Hematopoietic multipotent progenitor cell treated with erythropoietin and hydrocortisone succinate and interleukin-3 and kit ligand, for 4 days (in vitro differentiated cells): ENCODE measurements around the gene SLC49A3.
"Not testable (repeated sequence)": the region's sequence is repeated elsewhere in the genome, so short reads cannot be mapped to it uniquely, and the experiment has no call there.

Experiments
- DNase-seq: peaks from one replicate; pipeline ENCODE4 v3.0.0-alpha.2; 2015

Gene SLC49A3

DNA sequence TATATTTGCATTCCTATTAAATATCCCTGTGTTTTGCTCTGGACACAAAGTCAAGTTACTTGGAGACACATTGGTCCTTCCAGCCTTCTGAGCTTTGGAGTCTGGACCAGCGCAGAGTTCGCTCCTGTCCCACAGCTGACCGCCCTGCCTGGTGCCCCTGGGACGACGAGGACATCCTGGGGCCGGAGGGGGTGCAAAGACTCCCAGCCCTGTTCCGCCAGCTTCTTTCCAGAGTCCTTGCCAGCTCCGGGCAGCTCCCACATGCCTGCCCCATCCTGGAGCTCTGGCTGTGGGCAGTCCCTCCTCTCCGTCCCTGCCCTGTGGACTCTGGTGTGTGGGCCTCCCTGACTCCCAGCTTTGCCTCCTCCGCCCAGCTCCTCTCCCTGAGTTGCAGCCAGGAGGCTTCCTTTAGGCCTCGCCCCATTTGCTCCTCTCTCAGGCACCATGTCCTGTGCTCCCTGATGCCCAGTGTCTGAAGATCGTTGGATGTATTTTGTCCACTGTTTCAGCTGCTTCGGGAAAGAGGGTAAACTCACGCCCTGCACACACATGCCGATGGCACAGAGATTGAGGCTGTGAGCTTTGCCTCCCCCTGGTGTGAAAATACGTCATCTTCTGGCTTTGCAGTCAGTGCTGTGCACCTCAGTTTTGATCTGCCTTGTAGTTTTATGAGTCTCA, 11.8 kb upstream of the SLC49A3 start:
- DNase-seq: no peak

DNA sequence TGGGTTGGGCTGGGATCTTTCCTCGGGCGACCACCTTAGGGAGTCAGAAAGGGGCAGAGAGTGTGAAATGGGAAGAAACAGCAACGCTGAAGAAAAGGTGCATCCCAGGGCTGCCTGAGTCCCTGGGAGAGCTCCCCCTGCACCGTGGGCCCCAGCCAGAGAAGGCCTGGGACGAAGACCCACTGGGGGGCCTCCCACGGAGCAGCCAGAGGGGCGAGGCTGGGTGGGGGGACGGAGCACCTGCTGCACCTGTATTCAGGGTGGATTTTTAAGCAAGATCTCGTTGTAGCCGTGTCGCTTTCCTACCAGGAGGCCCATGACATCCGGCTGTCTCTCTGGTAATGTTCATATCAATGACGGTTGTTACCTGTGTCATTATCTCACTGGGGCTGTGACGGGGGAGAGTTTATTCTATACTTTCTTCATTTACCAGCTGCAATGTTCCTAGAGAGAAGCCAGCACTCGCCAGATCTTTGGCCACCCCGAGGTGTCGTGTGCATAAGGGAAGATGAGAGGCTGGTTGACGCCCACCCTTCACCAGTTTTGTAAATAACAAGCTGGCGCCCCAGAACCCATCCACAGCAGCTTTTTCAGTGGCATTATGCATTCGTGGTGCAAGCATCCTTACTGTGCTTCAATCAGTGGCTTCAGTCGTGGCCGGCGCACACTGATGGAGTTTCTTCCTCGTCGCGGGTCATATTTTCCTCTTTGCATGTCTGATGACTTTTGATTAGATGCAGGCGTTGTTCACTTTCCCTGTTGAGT, 11.0 kb upstream of the SLC49A3 start:
- DNase-seq: no peak

DNA sequence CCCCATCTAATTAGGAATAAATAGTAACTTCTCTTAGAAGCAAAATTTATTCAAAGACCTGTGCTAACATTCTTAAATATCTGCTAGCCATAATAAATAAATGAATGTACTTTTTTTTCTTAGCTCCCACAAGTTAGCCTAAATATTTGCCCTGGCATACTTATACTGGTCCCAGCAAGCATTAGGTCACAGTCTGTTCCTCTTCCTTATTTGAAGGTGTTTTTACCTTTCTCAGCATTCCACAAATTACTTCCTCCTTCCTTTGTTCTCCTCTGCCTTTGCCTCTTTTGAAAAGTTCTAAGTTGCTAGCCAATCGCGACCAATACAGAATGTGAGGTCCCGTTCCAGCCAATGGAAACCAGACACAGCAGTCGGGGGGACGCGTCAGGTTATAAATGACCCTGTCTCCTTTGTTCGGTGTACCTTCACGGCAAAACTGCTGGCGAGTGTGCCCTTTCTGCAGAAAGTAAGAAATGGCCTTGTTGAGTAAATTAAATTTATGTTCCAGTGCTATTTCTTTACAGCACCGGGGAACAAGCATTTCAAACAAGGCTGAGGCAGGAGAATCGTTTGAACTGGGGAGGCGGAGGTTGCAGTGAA, 5.5 kb upstream of the SLC49A3 start:
- not testable (repeated sequence) for DNase-seq

DNA sequence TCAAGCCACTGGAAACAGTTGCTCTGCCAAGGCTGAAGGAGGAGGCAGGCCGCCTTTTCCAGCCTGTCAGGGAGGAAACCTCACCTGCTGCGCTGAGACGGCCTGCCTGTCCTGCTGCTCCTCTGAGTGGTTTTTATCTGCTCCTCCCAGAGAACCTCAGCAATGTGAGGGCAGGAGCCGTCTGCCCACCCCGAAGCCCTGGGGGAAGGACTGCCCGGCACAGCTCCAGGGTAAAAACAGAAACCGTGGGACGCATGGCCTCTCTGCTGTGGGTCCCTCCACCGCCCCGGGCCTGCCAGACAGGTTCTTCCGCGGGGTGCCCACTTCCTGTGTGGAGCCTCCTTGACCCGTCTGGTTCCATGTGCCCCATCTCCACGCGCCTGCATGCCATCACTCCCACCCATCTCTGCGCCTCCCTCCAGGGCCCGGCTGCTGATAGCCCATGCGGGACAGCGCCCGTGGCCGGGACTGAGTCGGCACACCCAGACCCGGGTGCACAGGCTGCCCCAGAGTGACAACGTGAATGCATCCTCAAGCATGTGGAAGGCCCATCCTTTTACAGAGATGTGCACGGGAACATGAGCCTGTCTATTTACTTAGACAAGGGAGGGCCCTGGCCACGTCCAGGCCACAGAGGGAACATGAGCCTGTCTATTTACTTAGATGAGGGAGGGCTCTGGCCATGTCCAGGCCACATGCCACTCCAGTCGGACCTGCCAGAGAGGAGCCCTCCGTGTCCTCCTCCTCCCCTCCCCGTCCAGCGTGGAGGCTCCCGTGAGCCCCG, 4.0 kb upstream of the SLC49A3 start:
- DNase-seq: peak; percentile 14

DNA sequence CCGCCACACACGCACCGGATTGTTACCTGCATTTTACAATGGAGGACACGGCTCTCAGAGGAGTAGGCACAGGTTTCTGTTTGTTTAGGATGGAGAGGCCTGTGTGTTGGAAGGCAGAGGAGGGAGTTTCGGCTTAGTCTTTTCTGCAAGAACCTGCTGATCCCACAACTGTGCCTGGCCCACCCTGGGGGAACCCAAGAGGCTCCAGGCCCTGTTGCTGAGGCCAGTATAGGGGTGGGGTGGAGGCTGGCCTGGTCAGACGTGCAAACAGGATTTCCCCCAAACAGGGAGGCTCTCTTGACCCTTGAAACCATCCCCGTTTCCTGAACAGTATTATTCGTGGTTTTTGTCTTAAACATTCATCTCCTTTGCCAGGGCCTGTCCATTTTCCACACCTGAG, 772 bp upstream of the SLC49A3 start:
- DNase-seq: no peak

DNA sequence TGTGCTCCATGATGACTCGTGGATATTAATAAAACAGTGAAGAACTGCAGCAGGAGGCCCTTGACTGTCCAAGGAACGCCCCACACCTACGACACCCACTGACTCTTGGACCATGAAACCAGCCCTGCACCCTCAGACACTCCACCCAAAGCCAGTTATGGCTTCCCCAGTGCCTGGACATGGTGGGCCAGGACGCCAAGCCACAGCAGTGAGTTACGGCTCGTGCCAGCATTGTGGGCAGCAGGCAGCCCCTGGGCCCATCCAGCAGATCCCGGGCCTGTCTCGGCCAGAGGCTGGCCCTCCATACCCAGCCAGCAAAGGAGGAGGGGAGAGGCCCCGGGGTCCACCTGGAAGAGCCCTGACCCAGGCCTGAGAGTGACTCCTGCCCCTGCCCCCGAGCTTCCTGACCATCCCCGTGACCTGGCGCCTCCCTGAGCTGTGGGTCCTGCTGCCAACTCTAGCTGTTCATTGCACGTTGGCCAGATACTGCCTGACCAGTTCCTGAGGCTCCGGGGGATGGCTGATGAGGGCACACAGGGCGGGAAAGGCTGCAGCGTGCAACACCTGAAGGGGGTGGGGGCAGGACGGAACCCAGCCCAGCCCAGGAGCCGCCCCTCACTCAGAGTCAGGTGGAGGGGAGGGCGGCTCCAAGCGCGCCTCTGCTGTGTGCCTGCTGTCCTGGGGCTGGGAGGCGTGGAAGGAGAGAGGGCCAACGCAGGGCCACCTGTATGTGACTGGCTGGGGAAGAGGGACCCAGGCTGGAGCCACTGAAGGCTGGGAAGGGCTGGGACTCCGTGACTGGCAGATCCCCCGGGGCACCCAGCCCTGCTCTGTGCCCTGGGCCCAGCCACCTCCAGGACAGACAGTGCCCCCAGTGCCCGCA, 739 bp downstream of the SLC49A3 start:
- no peak for DNase-seq

DNA sequence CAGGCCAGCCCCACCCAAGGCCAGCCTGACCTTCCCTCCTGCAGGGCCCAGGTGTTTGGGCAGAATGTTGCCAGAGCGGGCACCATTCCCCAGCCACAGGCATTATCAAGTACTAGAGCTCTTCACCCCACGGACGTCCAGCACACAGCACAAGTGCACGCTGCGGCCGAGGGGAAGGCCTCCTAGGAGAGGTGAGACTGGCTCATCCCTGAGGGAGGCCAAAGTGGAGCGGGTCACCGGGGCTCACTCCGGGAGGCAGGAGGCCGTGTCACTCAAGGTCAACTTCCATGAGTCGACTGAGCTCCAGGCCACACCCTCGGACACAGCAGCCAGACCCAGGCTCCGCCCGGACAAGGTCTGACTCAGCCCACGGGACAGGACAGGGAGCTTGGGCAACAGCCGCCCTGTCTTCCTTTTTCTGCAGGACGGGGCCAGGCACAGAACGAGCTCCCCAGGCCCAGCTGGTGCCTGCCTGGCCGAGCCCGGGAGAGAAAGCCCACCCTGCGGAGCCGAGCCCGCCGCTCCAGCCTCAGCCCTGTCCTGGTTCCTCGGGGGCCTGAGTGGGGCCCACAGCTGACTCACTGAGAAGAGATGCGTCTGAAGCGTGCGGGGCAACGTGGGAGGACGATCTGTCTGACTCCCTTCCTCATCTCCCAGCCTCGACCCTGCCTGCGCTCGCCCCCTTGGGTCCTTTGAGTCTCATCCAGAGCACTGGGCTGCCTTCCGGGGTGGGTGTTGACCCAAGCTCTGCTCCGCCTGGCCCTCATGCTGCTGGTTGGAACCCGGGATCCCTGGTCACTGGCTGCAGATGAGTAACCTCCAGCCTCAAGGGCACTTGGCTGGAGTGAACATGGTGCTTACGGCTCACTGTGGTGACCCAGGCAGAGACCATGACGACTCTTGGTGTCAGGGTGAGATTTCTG, 1.6 kb downstream of the SLC49A3 start:
- no peak for DNase-seq

DNA sequence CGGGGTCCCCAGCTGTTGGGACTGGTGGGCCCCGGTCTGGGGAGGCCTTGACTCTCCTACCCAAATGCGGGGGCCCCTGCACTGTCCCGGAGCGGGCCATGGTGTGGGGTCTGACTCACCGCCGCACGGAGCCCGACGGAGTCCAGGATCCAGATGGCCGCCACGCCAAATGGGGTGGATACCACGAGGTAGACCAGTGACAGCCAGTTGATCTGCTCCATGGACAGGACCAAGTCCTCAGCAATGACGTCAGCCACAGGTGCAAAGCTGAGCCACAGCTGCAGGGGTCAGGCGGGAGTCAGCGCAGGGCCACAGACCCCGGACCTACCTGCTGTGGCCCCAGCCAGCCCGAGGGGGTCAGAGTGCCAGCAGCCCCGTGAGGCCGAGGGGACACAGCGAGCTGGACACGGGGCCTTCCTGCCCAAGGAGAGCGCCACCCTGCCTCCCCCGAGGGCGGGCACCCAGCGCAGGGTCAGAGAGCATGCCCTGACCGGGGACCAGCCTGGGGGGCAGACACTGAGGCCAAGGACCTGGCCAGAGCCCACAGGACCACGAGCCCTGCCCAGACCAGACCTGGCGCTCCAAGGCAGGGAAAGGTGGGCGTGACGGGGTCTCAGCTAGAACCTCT, 2.4 kb downstream of the SLC49A3 start:
- no peak for DNase-seq

DNA sequence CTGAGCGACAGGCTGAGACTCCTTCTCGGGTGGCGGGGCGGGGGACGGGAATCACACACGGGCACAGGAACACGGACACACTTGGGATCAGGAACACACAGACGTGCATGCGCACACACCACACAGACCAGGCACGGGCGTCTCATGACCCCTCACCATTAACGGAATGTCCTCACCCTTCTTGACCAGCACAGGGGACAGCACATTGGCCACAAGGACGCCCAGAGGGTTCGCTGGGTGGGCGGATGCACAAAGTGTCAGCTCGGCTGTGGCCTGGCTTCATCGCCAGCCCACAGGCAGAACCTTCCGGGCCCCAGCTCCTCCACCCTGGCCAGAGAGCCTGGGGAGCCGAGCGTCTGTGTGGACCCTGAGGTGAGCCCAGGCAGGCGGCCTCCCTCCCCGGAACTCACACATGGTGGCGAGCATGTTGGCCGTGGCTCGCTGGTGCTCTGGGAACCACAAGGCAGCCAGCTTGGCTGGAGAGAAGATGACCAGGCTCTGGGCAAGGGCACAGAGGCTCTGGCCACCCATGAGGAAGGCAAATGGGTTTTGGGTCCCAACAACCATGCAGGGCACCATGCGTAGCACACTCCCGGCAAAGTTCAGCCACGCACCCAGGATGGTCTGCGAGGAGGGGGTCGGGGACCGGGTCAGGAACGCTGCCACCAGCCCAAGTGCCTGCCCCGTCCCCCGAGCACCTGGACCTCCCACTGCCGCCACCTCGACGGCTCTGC, 3.1 kb downstream of the SLC49A3 start:
- no peak for DNase-seq

DNA sequence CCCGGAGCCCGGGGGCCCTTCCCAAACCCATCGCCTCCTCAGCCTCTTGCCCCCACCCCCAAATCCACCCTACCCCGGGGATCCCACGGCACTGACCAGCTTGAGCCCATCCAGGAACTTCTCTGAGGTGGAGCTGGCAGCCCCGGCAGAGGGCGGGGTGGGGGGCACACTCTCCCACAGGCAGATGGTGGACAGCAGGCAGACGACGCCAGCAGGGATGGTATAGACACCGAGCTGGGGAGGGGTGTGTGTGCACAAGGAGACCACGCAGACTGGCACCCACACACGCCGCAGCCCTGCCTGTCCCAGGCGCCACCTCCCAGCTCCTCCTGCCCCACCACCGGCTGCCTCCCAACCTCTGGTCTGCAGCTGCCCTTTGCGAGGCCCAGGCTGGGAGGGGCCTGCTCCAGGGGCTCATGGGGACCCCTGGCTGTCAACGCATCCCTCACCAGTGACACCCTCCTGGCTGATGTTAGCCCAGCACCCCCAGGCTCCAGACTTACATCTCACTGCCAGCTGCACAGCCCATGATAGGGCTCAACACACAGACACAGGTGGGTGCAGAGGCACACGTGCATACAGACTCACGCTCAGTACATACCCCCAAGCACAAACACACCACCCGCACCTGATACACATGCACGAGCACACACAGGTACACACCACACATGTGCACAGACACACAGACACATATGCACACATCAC, 4.2 kb downstream of the SLC49A3 start:
- no peak for DNase-seq

DNA sequence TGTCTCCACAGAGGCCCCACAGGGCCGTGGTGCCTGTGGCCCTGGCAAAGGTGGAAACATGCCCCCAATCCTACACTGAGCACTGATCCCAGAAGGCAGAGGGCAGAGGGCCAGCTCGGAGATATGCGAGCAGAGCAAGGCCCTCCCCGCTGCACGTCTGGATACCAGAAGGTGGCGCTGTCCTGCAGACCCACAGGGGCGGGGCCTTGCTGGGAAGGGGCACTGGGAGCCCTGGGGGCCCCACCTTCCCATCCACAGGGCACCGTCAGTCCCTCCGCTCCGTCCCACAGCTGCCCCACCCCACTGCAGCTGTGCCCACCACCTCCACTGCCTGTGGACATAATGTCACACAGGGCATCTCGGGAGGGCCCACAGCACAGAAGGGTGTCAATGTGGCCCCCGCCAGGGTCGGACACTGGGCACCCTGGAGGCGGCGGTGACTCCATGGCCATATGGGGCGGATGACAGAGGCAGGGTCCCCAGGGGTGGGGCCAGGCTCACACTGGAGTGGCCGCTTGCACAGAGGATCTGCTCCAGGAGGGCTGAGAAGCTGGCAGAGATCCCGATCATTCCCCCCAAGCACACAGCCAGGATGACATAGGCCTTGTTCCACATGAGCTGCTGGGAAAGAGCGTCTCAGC, 4.8 kb downstream of the SLC49A3 start:
- DNase-seq: peak; percentile 85

DNA sequence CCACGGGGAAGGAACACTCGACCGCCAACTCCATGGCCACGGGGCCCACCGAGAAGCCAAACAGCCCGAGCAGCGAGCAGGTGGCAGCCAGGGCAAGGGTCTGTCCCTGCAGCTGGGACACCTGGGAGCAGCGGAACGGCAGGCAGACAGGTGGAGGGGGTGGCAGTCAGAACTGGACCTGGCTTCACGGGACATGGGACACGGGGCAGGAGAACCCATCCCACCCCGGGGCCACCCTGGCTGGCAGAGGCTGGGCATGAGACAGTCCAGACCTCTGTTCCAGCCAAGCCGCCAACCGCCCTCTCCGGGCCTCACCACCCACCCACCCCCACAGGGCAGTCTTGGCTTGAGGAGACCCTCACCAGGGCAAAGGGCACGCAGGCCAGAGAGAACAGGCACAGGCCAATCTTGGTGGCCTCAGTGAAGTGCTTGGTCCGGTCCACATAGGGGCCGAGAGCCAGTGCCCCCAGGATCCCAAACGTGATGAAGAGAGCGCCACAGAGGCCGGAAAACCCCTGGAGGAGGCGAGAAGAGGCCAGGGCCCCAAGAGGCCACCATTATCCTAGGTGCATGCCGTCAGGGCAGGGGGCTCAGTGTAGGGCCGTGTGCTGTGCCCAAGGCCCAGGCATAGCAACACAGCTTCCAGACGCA, 5.6 kb downstream of the SLC49A3 start:
- DNase-seq: no peak

DNA sequence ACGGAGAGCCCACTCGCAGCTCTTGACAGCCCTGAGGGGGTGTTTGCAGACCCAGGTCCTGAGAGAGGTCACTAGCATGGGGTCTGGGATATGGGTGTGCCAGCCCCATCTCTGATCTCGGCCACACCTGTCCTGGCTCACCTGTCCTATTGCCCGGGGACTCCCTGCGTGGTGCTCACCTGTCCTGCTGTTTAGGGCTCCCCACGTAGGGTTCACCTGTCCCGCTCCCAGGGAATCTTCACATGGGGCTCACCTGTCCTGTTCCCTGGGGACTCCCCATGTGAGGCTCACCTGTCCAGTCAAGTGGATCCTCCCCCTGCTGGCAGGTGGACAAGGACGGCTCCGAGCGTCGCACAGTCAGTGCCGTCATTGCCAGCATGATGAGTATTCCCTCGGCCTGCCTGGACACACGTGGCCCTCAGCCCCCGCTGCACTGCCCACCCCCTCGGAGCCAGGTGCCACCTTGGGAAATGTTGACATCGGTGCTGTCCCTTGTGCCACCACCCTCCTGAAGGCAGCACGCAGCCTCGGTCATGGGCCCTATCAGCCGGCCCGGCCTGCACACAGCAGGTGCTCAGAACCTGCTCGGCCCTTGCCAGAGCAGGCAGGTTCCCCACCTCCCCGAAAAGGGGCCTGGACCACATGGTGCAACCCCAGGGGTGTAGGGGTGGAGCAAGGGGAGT, 6.3 kb downstream of the SLC49A3 start:
- DNase-seq: no peak

DNA sequence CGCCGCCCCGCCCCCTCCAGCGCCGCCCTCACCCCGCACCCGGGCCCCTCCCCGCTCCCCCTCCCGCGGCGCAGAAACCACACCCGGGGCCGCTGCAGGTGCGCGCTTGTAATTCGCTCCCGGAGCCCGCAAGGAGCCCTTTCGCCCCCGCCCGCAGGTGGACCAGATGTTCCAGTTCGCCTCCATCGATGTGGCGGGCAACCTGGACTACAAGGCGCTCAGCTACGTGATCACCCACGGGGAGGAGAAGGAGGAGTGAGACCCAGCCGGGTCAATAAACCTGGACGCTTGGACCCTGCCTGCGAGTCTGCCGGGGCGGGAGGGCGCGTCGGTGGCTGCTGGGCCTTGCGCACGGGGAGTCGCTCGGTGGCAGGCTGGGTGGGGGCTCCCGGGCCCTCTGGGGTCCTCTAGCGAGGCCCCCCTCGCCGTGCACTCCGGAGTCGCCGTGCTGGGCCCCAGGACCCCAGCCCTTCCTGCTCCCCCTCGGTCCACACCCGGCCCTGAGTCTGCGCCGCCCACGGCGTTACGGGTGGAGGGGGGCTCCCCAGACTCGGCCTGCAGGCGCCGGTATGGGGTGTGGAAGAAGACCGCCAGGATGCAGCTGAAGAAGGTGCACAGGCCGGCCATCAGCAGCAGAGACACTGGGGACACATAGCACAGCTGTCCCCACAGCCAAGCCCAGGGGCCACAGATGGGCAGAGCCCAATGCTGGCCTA, 7.1 kb downstream of the SLC49A3 start:
- no peak for DNase-seq

DNA sequence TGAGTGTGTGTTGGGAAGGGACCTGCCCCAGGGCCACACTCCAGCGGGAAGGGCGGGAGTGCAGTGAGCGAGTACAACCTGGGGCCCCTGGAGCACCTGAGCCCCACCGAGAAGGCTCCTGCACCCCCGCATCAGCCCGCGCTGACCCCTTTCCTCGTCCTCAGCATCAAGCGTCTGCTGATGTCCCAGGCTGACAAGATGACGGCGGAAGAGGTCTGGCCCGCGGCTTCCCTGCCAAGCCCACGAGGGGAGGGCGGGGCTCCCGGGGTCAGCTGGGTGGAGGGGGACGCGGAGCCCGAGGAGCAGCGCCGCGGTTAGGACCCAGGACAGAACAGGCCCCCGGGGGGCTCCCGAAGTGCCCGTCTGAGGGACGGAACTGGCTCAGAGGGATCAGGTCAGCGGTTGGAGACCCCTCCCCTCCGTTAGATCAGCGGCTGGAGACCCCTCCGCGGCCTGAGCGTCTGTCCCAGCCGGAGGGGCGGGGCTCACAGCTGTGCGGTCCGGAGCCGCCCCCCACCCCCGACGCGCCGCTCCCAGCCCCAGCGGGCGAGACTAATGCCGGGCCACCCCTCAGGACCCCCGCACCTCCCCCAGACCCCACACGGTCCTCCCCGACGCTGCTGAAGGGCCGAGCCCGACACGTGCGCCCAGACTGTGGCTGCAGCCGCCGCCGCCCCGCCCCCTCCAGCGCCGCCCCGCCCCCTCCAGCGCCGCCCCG, 7.9 kb downstream of the SLC49A3 start:
- DNase-seq: peak; percentile 91

DNA sequence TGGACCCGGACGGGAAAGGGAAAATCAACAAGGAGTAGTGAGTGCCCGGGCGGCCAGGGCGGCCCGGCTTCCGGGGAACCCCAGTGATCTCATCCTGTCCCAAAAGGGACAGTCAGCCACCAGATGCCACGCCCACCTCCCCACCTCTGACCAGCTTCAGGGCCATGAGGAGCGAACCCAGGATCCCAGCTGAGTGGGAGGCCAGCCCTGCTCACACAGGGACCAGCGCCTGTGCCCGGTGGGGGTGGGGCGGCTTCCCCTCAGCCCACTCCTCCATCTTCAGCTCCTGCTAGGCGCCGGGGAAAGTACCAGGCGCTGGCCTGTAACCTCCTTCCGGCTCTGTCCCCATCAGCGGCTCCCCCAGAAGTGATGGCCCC, 8.4 kb downstream of the SLC49A3 start:
- DNase-seq: no peak
